Measurements from ENCODE around the gene XRCC6. TPM values are rescaled to one million over a fixed set of nuclear protein-coding genes. Genes with fewer than 3 reads are reported as not detected.
"Not testable (repeated sequence)": the region's sequence is repeated elsewhere in the genome, so short reads cannot be mapped to it uniquely, and the experiment has no call there.

XRCC6 gene
- total RNA-seq, 4 donors from 2014 or later, result 119 to 151 (median 127) TPM

- peak overlapping the region in 3 of 4 donors; percentile 59 to 70 (median 67) for H3K4me3 ChIP-seq
- peaks cover 0 to 24% (median 0%) of the 10 kb centered on the region in 3 donors for H3K36me3 ChIP-seq
- H3K27ac ChIP-seq, result peak overlapping the region; percentile 79 to 91 (median 82)
- no peaks in the 10 kb centered on the region for H3K9me3 ChIP-seq
- TF ChIP-seq CTCF (IDR thresholded peaks at IDR 0.05) (no peak), POLR2A (IDR thresholded peaks at IDR 0.05) (no peak)
- no peaks in the 10 kb centered on the region for H3K27me3 ChIP-seq
- peaks cover 0 to 13% (median 5%) of the 10 kb centered on the region in 4 donors for H3K4me1 ChIP-seq
- no peak for DNase-seq
These were observed 62.0 kb downstream of the XRCC6 start for GRCh38 chr22:41683052-41683451.

GRCh38 chr22:41683616-41684015 lies 62.5 kb downstream of the XRCC6 start:
- H3K27me3 ChIP-seq, result no peaks in the 10 kb centered on the region
- no peak overlapping the region for H3K27ac ChIP-seq
- TF ChIP-seq POLR2A (IDR thresholded peaks at IDR 0.05) (no peak), CTCF (IDR thresholded peaks at IDR 0.05) (no peak)

GRCh38 chr22:41684194-41684593 lies 63.1 kb downstream of the XRCC6 start:
- DNase-seq, result no peak
- no peak overlapping the region for H3K27ac ChIP-seq
- H3K27me3 ChIP-seq, result no peaks in the 10 kb centered on the region
- H3K4me1 ChIP-seq, result peaks cover 0 to 14% (median 5%) of the 10 kb centered on the region in 4 donors
- TF ChIP-seq POLR2A (IDR thresholded peaks at IDR 0.05) (no peak), CTCF (IDR thresholded peaks at IDR 0.05) (no peak)
- peaks cover 0 to 13% (median 0%) of the 10 kb centered on the region in 3 donors for H3K36me3 ChIP-seq
- no peak overlapping the region for H3K4me3 ChIP-seq
- no peaks in the 10 kb centered on the region for H3K9me3 ChIP-seq

More at GRCh38 chr22:41683616-41684015, 62.5 kb downstream of the XRCC6 start:
- no peak for DNase-seq
- Histone ChIP-seq H3K4me1 (peaks cover 0 to 13% (median 5%) of the 10 kb centered on the region in 4 donors), H3K9me3 (no peaks in the 10 kb centered on the region), H3K4me3 (no peak overlapping the region), H3K36me3 (peaks cover 0 to 19% (median 0%) of the 10 kb centered on the region in 3 donors)

GRCh38 chr22:41686890-41687289 lies 65.8 kb downstream of the XRCC6 start:
- not testable (repeated sequence) for DNase-seq

GRCh38 chr22:41687901-41688364 lies 66.8 kb downstream of the XRCC6 start:
- H3K4me1 ChIP-seq, result peaks cover 0 to 20% (median 5%) of the 10 kb centered on the region in 4 donors
- H3K36me3 ChIP-seq, result no peaks in the 10 kb centered on the region
- peak overlapping the region; percentile 91 to 97 (median 94) for H3K27ac ChIP-seq
- peak overlapping the region; percentile 59 to 90 (median 76) for H3K4me3 ChIP-seq
- H3K9me3 ChIP-seq, result no peaks in the 10 kb centered on the region
- H3K27me3 ChIP-seq, result no peaks in the 10 kb centered on the region
- TF ChIP-seq POLR2A (IDR thresholded peaks at IDR 0.05) (no peak), CTCF (IDR thresholded peaks at IDR 0.05) (no peak)
- DNase-seq, result peak; percentile 34 to 59 (median 54)

More at GRCh38 chr22:41686890-41687289, 65.8 kb downstream of the XRCC6 start:
- Histone ChIP-seq H3K4me1 (peaks cover 0 to 20% (median 5%) of the 10 kb centered on the region in 4 donors), H3K4me3 (peak overlapping the region in 1 of 4 donors; percentile 70)
- not testable (repeated sequence) for H3K9me3 ChIP-seq, H3K36me3 ChIP-seq, H3K27ac ChIP-seq, H3K27me3 ChIP-seq

GRCh38 chr22:41688365-41689211 lies 67.5 kb downstream of the XRCC6 start, which contains the start of gene SNU13:
TSS of gene SNU13 (minus strand) at chr22:41688867. CDS start at chr22:41688796, 71 bp downstream.
- H3K4me3 ChIP-seq, result peak within 1 kb of the TSS; percentile 59 to 90 (median 76)
- peak; percentile 93 to 98 (median 94) for DNase-seq
- no peaks in the 10 kb centered on the region for H3K9me3 ChIP-seq
- peaks cover 0 to 20% (median 5%) of the 10 kb centered on the region in 4 donors for H3K4me1 ChIP-seq
- peaks cover 0 to 4% (median 0%) of the 10 kb centered on the region in 3 donors for H3K36me3 ChIP-seq
- H3K27me3 ChIP-seq, result no peaks in the 10 kb centered on the region
- peak within 1 kb of the TSS; percentile 91 to 97 (median 94) for H3K27ac ChIP-seq
- TF ChIP-seq CTCF (IDR thresholded peaks at IDR 0.05) (peak in 1 of 6 experiments; percentile 14), POLR2A (IDR thresholded peaks at IDR 0.05) (peak; percentile 80 to 91)

All from Peyer's patch (tissue), 4 donors.